HepG2 (cell line): ENCODE results near the gene SLC44A4. TPM values are rescaled to one million over a fixed set of nuclear protein-coding genes. Genes with fewer than 3 reads are reported as not detected.

Experiments
- CBFB ChIP-seq: sonication (generic); formaldehyde crosslinking; IDR thresholded peaks from 2 replicates; pipeline ENCODE4 v1.4.0; 2020; ENCODE audit warnings: missing genetic modification reagents
- GABPA ChIP-seq, 2 experiments: IDR thresholded peaks; 2 replicates each; pipeline ENCODE4 v1.6.1; 2011 to 2016; ENCODE audit warnings: low read depth in 2 of 2, low read length in 1 of 2, missing biosample characterization in 1 of 2, missing genetic modification characterization in 1 of 2
- ISL2 ChIP-seq: sonication (generic); formaldehyde crosslinking; IDR thresholded peaks from 2 replicates; pipeline ENCODE4 v1.5.0; 2020; ENCODE audit warnings: missing genetic modification reagents
- MED8 ChIP-seq: sonication (generic); formaldehyde crosslinking; IDR thresholded peaks from 2 replicates; pipeline ENCODE4 v1.8.1; 2023; ENCODE audit warnings: mild to moderate bottlenecking, missing genetic modification reagents; ENCODE audit not compliant: insufficient replicate concordance
- NAIF1 ChIP-seq: sonication (generic); formaldehyde crosslinking; IDR thresholded peaks from 2 replicates; pipeline ENCODE4 v1.5.0; 2020; ENCODE audit warnings: mild to moderate bottlenecking, missing genetic modification reagents, borderline replicate concordance
- SP4 ChIP-seq: sonication (generic); formaldehyde crosslinking; IDR thresholded peaks from 2 replicates; pipeline ENCODE4 v1.8.1; 2023; ENCODE audit warnings: mild to moderate bottlenecking, missing genetic modification reagents
- TAF15 ChIP-seq: fragments of 200-400 bp; formaldehyde crosslinking; IDR thresholded peaks from one replicate; pipeline ENCODE4 v1.6.1; 2018; ENCODE audit warnings: mild to moderate bottlenecking, low read depth, low read length; ENCODE audit not compliant: poor library complexity, severe bottlenecking
- ZFY ChIP-seq: sonication (generic); formaldehyde crosslinking; IDR thresholded peaks from 2 replicates; pipeline ENCODE4 v1.4.0; 2020; ENCODE audit warnings: missing genetic modification reagents
- ZNF337 ChIP-seq: sonication (generic); formaldehyde crosslinking; IDR thresholded peaks from 2 replicates; pipeline ENCODE4 v1.5.1; 2020; ENCODE audit warnings: missing genetic modification reagents, low read depth, mild to moderate bottlenecking, borderline replicate concordance
- ZNF441 ChIP-seq: sonication (generic); formaldehyde crosslinking; IDR thresholded peaks from 2 replicates; pipeline ENCODE4 v1.7.0; 2021; ENCODE audit warnings: missing genetic modification reagents, borderline replicate concordance
- ZNF83 ChIP-seq: sonication (generic); formaldehyde crosslinking; IDR thresholded peaks from 2 replicates; pipeline ENCODE4 v1.4.0; 2020; ENCODE audit warnings: missing genetic modification reagents, mild to moderate bottlenecking, borderline replicate concordance
- polyA plus RNA-seq, 8 experiments: library from polyadenylated mRNA; depleted of rRNA in 3 of 8; stranded (reverse) in 7 of 8; unstranded in 1 of 8; fragments of >200 nt; fragmentation: Illumina TruSeq in 4 of 8; extraction: Trizol in 4 of 8; gene quantifications; 2 replicates each; pipeline versions ENCODE4 v1.2.1 to v1.2.3, GENCODE V29; 2011 to 2016; ENCODE audit warnings: low read depth in 4 of 8, missing spikeins in 1 of 8, mixed read lengths in 1 of 8; ENCODE audit not compliant: insufficient read depth in 1 of 8
- total RNA-seq, 5 experiments: library from RNA; depleted of rRNA; stranded (reverse); fragments of >200 nt; fragmentation: Illumina TruSeq; extraction: Trizol; gene quantifications; 2 replicates each; pipeline ENCODE4 v1.2.3, GENCODE V29; 2016; ENCODE audit warnings: low read depth in 1 of 5
- TF ChIP-seq, protein P1 (sequence below): IDR thresholded peaks from 2 replicates; pipeline ENCODE4 v1.6.1; 2016; ENCODE audit warnings: control low read depth
- TF ChIP-seq, protein P2 (sequence below): sonication (generic); formaldehyde crosslinking; IDR thresholded peaks from 2 replicates; pipeline ENCODE4 v1.4.0; 2020; ENCODE audit warnings: missing genetic modification reagents
- TF ChIP-seq, protein P3 (sequence below): sonication (generic); formaldehyde crosslinking; IDR thresholded peaks from 2 replicates; pipeline ENCODE4 v1.4.0; 2020; ENCODE audit warnings: missing genetic modification reagents
- TF ChIP-seq, protein P4 (sequence below): sonication (generic); formaldehyde crosslinking; IDR thresholded peaks from 2 replicates; pipeline ENCODE4 v1.8.0; 2022; ENCODE audit warnings: mild to moderate bottlenecking, missing genetic modification reagents
- TF ChIP-seq, protein P5 (sequence below): IDR thresholded peaks from 2 replicates; pipeline ENCODE4 v1.6.1; 2016; ENCODE audit warnings: missing biosample characterization, missing genetic modification reagents, low read depth

Gene SLC44A4
- total and polyA plus RNA-seq, 2 of the 13 experiments (the other 11 are each of a cell fraction or from before 2014, with no cell fraction given): 3.5 to 5.9 TPM

DNA sequence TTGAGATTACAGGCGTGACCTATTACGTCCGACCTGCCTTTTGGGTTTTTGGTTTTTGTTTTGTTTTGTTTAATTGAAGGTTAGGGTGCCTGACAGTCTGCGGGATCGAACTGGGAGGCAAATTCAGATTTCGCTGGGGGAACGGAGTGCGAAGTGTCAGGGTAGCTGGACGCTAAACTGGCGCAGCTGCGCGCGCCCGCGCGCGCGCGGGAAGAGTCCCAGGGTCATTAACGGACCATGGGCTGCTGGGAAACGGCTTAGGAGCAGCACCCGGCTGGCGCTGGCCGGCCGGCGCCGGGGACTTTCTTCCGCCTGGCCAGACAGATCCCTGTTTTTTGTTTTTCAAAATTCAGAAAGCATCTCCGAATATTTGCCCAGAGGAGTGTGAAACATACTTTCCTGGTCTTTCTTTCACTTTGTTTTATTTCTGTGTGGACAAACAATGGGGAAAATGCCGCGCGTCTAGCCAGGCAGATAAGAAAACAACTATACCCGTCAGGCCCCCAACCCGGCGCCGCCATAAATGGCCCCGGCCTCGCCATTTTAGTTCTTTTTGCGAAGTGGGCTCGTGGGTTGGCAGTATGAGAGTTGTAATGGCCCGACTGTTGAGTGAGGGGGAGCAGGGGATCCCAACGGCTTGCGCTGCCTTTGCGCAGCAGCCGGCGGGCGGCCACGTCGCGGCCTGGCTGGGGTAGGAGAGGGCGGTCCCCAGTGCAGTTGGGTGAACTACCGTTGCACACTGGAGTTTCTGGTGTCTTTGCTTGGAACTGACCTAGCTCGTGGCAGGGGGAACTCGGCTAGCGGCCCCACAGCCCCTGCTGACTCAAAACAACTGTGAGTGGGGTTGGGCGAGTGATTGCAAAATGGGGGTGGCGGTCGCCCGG, 44.2 kb downstream of the SLC44A4 start (continued):
- TF ChIP-seq, protein P1, sequence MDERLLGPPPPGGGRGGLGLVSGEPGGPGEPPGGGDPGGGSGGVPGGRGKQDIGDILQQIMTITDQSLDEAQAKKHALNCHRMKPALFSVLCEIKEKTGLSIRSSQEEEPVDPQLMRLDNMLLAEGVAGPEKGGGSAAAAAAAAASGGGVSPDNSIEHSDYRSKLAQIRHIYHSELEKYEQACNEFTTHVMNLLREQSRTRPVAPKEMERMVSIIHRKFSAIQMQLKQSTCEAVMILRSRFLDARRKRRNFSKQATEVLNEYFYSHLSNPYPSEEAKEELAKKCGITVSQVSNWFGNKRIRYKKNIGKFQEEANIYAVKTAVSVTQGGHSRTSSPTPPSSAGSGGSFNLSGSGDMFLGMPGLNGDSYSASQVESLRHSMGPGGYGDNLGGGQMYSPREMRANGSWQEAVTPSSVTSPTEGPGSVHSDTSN (CRISPR knock-in tag): no peak
- TF ChIP-seq NAIF1: 0 out of 2 replicates have a peak, but pooled peaks have one; percentile 14
- peak; percentile 54 for TF ChIP-seq ISL2 (CRISPR knock-in tag)
- no peak for TF ChIP-seq ZNF337
- TF ChIP-seq ZNF441 (CRISPR knock-in tag): peak; percentile 82; the same call in 1 of the 2 replicates
- TF ChIP-seq, protein P2, sequence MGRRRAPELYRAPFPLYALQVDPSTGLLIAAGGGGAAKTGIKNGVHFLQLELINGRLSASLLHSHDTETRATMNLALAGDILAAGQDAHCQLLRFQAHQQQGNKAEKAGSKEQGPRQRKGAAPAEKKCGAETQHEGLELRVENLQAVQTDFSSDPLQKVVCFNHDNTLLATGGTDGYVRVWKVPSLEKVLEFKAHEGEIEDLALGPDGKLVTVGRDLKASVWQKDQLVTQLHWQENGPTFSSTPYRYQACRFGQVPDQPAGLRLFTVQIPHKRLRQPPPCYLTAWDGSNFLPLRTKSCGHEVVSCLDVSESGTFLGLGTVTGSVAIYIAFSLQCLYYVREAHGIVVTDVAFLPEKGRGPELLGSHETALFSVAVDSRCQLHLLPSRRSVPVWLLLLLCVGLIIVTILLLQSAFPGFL (CRISPR knock-in tag): no peak
- TF ChIP-seq, protein P3, sequence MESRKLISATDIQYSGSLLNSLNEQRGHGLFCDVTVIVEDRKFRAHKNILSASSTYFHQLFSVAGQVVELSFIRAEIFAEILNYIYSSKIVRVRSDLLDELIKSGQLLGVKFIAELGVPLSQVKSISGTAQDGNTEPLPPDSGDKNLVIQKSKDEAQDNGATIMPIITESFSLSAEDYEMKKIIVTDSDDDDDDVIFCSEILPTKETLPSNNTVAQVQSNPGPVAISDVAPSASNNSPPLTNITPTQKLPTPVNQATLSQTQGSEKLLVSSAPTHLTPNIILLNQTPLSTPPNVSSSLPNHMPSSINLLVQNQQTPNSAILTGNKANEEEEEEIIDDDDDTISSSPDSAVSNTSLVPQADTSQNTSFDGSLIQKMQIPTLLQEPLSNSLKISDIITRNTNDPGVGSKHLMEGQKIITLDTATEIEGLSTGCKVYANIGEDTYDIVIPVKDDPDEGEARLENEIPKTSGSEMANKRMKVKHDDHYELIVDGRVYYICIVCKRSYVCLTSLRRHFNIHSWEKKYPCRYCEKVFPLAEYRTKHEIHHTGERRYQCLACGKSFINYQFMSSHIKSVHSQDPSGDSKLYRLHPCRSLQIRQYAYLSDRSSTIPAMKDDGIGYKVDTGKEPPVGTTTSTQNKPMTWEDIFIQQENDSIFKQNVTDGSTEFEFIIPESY (CRISPR knock-in tag): peak; percentile 52; the same call in 1 of the 2 replicates
- TF ChIP-seq SP4 (CRISPR knock-in tag): peak; percentile 26; the same call in 1 of the 2 replicates
- no peak for TF ChIP-seq GABPA (IDR thresholded peaks at IDR 0.05; ENCODE audit: low read depth, low read length)
- TF ChIP-seq GABPA (CRISPR knock-in tag; IDR thresholded peaks at IDR 0.05; ENCODE audit: low read depth): no peak; the same call in 1 of the 2 replicates
- TF ChIP-seq, protein P4, sequence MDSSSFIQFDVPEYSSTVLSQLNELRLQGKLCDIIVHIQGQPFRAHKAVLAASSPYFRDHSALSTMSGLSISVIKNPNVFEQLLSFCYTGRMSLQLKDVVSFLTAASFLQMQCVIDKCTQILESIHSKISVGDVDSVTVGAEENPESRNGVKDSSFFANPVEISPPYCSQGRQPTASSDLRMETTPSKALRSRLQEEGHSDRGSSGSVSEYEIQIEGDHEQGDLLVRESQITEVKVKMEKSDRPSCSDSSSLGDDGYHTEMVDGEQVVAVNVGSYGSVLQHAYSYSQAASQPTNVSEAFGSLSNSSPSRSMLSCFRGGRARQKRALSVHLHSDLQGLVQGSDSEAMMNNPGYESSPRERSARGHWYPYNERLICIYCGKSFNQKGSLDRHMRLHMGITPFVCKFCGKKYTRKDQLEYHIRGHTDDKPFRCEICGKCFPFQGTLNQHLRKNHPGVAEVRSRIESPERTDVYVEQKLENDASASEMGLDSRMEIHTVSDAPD (CRISPR knock-in tag): no peak
- TF ChIP-seq TAF15: peak; percentile 72
- TF ChIP-seq ZFY (CRISPR knock-in tag): peak; percentile 90
- no peak for TF ChIP-seq ZNF83 (CRISPR knock-in tag)
- TF ChIP-seq MED8 (CRISPR knock-in tag): peak; percentile 66
- TF ChIP-seq, protein P5, sequence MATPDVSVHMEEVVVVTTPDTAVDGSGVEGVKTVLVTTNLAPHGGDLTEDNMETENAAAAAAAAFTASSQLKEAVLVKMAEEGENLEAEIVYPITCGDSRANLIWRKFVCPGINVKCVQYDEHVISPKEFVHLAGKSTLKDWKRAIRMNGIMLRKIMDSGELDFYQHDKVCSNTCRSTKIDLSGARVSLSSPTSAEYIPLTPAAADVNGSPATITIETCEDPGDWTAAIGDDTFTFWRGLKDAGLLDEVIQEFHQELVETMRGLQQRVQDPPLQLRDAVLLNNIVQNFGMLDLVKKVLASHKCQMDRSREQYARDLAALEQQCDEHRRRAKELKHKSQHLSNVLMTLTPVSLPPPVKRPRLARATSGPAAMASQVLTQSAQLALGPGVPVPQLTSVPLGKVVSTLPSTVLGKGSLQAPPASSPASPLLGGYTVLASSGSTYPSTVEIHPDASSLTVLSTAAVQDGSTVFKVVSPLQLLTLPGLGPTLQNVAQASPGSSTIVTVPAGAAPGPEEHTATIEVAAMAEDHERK (CRISPR knock-in tag): no peak
- TF ChIP-seq CBFB: peak; percentile 70; the same call in 1 of the 2 replicates
